Mammary epithelial cell (primary cell): ENCODE data around the gene GAMT.

Experiments
- EZH2 ChIP-seq: IDR thresholded peaks from 2 replicates; pipeline ENCODE4 v1.6.1; 2012; ENCODE audit warnings: low read length, inconsistent platforms, borderline replicate concordance
- TF ChIP-seq, protein P1 (sequence below), 2 donors: IDR thresholded peaks in 1 of 2; conservative IDR thresholded peaks in 1 of 2; 2 replicates each; pipeline ENCODE4 v1.5.1; 2011 to 2012; ENCODE audit warnings: inconsistent platforms in 2 of 2, low read length in 2 of 2, mild to moderate bottlenecking in 2 of 2, control low read depth in 1 of 2, low read depth in 1 of 2; ENCODE audit not compliant: insufficient read depth in 1 of 2; ENCODE audit errors: extremely low read depth in 1 of 2

DNA sequence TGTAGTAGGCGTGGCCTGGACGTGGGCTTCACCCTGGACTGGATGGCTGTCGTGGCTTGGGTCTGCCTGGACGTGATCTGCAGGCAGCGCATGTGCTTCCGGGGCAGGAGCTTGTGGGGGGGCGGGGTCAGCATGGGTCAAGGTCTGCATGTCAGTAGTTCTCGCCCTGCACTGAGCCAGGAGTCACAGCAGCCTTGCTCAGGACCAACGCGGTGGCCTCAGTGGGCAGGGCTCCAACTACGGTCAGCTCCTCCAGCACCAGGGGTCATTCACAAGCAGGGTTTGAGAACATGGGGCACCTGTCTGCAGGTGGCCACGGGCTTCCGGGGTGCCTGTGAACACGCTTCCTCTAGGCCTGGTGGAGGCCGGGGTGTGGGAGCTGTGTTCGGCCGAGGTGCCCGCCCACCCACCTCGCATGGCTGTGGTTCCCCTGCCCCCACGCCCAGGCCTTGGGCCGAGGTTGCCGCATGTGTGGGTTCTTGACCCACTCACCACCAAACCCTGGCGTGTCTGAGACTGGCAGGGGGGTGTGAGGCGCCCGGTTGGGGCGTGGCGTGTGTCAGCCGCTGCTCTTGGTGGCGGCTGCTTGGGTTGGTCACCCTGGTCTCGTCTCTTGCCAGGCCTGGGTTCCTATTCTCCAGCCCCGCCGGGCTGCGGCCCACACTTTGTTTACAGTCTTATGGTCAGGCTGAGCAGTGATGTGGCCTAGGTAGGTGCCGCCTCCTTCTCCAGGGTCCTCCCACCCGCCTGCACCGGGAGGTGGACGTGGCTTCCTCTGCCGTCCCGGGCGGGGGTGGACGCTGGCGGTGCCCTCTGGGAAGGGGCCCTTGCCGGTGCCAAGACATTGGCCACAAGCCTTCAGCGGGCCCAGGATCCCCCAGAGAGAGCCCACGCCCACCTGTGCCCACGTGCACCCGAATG is 32.0 kb upstream of the GAMT start:
- TF ChIP-seq, protein P1, sequence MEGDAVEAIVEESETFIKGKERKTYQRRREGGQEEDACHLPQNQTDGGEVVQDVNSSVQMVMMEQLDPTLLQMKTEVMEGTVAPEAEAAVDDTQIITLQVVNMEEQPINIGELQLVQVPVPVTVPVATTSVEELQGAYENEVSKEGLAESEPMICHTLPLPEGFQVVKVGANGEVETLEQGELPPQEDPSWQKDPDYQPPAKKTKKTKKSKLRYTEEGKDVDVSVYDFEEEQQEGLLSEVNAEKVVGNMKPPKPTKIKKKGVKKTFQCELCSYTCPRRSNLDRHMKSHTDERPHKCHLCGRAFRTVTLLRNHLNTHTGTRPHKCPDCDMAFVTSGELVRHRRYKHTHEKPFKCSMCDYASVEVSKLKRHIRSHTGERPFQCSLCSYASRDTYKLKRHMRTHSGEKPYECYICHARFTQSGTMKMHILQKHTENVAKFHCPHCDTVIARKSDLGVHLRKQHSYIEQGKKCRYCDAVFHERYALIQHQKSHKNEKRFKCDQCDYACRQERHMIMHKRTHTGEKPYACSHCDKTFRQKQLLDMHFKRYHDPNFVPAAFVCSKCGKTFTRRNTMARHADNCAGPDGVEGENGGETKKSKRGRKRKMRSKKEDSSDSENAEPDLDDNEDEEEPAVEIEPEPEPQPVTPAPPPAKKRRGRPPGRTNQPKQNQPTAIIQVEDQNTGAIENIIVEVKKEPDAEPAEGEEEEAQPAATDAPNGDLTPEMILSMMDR (conservative IDR thresholded peaks at IDR 0.05 in 1 of 2, IDR thresholded peaks at IDR 0.05 in 1 of 2; ENCODE audit: extremely low read depth in 1 of 2, insufficient read depth in 1 of 2, low read depth in 1 of 2, low read length in 2 of 2) = no peak
- TF ChIP-seq EZH2 = no peak
